Bronchial epithelial cell (primary cell): Measurements from ENCODE around the gene BRINP1. TPM values are rescaled to one million over a fixed set of nuclear protein-coding genes. Genes with fewer than 3 reads are reported as not detected.
"Not testable (repeated sequence)": the region's sequence is repeated elsewhere in the genome, so short reads cannot be mapped to it uniquely, and the experiment has no call there.

ENCODE experiments used
- DNase-seq: peaks from one replicate; pipeline ENCODE4 v3.0.0-alpha.2; 2010; ENCODE audit warnings: low read depth
- FAIRE-seq: peaks from 2 replicates; lab custom pipeline; 2011; peaks lifted over from hg19 to GRCh38; lab: Jason Lieb, UNC
- H3K27me3 ChIP-seq: 2 replicates; pipeline ENCODE4 v1.5.1; 2011; ENCODE audit warnings: low read length; ENCODE audit not compliant: control insufficient read depth, insufficient read depth
- H3K36me3 ChIP-seq: 2 replicates; pipeline ENCODE4 v1.5.1; 2011; ENCODE audit warnings: low read length; ENCODE audit not compliant: control insufficient read depth, insufficient read depth
- H3K4me3 ChIP-seq: 2 replicates; pipeline ENCODE4 v1.5.1; 2011; ENCODE audit warnings: mild to moderate bottlenecking, low read depth, low read length, control low read depth
- total RNA-seq: library from RNA; depleted of rRNA; stranded (reverse); fragments of >200 nt; gene quantifications from 2 replicates; pipeline ENCODE4 v1.2.1, GENCODE V29; 2014
- TF ChIP-seq, protein P1 (sequence below): IDR thresholded peaks from 2 replicates; pipeline ENCODE4 v1.5.1; 2011; ENCODE audit warnings: mild to moderate bottlenecking, moderate library complexity, low read length, control low read depth, inconsistent platforms; ENCODE audit not compliant: insufficient read depth, severe bottlenecking

BRINP1 gene
- total RNA-seq, 1 donor from 2014 or later: 1.6 TPM

DNA sequence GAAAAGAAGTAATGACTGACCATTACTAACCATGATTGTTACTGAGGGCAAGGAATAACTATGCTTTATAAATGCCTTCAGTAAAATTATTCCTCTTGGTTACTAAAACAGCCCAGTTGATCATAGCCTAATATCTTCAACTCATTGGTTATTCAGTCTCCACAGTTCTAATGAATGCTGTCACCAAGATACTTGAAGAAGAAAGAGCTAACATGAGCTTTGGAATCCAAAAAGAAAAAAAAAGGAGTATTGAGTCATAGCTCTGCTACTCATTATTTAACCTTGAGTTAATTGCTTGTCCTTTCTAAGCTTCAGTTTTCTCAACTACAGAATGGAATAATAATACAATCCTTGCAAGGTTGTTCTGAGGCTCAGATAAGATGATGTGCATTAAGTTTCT, 187.7 kb downstream of the BRINP1 start:
- no peak overlapping the region for H3K4me3 ChIP-seq
- TF ChIP-seq, protein P1, sequence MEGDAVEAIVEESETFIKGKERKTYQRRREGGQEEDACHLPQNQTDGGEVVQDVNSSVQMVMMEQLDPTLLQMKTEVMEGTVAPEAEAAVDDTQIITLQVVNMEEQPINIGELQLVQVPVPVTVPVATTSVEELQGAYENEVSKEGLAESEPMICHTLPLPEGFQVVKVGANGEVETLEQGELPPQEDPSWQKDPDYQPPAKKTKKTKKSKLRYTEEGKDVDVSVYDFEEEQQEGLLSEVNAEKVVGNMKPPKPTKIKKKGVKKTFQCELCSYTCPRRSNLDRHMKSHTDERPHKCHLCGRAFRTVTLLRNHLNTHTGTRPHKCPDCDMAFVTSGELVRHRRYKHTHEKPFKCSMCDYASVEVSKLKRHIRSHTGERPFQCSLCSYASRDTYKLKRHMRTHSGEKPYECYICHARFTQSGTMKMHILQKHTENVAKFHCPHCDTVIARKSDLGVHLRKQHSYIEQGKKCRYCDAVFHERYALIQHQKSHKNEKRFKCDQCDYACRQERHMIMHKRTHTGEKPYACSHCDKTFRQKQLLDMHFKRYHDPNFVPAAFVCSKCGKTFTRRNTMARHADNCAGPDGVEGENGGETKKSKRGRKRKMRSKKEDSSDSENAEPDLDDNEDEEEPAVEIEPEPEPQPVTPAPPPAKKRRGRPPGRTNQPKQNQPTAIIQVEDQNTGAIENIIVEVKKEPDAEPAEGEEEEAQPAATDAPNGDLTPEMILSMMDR: no peak

DNA sequence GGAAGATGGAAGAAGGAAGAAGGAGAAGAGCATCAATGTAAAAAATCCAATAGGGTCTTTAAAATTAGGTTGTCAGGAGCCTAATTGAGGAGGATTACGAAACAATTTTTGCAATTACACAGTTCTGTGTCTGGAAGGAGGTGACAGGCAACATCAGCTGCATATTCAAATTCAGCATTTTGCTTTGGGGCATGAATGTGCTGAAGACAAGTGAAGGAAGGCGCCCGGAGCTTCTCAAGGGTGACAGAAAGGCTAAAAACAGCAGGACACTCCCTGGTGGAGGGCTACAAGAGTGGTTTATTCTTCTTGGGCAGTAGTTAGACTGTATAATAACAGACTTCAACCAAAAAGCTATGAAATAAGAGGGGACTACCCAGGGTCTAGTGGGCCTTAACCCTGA, 188.3 kb downstream of the BRINP1 start:
- no peak for DNase-seq
- H3K27me3 ChIP-seq: no peaks in the 10 kb centered on the region
- no peak for FAIRE-seq
- no peaks in the 10 kb centered on the region for H3K36me3 ChIP-seq
- H3K4me3 ChIP-seq: no peak overlapping the region
- TF ChIP-seq, protein P1: no peak

More for the DNA sequence above, 187.7 kb downstream of the BRINP1 start:
- H3K36me3 ChIP-seq: no peaks in the 10 kb centered on the region
- DNase-seq (no peak), FAIRE-seq (no peak)
- no peaks in the 10 kb centered on the region for H3K27me3 ChIP-seq

DNA sequence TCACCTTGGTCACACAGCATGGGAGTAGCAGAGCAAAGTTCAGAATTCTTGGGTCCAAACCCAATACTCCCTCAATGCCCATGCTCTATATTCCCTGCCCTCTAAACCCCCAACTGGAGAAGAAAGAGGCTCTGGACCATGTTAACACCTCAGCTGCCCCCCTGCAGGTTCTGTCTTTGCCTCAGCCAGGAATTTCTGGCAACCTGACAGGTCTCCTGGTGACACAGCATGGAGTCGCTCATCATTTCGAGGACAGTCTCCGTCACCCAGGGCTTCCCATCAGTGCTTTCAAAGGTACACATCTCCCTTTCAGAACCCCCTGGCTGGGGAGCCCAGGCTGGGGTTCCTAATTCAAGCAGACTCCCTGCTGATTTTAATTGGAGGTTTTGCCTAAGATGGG, 189.5 kb downstream of the BRINP1 start:
- H3K36me3 ChIP-seq: no peaks in the 10 kb centered on the region
- no peak overlapping the region for H3K4me3 ChIP-seq
- FAIRE-seq (no peak), DNase-seq (no peak)
- TF ChIP-seq, protein P1: no peak
- H3K27me3 ChIP-seq: no peaks in the 10 kb centered on the region

DNA sequence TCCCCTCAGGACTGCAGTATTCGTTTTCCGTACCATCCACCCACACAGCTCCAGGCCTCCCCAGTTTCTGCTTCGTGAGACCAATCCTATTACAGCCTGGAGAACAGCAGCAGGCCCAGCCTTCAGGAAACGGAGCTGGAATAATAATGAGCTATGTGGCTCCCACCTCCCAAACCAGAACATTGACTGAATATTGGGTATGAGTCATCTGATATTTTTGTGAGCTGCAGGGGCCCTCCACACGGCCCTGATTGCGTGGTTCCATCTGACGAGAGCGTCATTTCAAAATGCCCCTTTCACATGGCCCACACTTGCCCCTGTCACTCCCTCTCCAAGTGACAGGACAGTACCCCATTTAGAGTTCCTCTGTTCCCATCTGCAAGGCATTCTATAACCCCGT, 192.0 kb downstream of the BRINP1 start:
- TF ChIP-seq, protein P1: no peak
- DNase-seq (no peak), FAIRE-seq (no peak)
- Histone ChIP-seq H3K36me3 (no peaks in the 10 kb centered on the region), H3K27me3 (no peaks in the 10 kb centered on the region), H3K4me3 (no peak overlapping the region)

DNA sequence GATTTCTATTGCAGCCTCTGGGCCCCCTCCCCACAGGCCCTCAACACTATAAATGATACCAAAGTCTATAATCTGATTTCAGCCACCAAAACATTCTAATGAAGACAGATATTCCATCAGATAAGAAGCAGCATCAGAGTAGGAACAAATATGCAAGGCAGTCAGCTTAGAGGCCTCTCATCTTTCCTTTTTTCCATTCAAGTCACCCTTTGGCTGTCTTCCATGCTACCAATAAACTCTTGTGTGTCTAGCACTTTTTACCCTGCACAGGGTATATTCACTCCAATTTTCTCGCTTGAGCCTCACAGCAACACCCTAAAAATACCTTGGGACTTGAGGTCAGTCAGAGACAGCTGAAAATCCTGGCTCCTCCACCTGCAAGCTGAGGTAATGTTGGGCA, 193.7 kb downstream of the BRINP1 start:
- Histone ChIP-seq H3K27me3 (no peaks in the 10 kb centered on the region), H3K4me3 (no peak overlapping the region), H3K36me3 (no peaks in the 10 kb centered on the region)
- TF ChIP-seq, protein P1: no peak
- DNase-seq (no peak), FAIRE-seq (no peak)

DNA sequence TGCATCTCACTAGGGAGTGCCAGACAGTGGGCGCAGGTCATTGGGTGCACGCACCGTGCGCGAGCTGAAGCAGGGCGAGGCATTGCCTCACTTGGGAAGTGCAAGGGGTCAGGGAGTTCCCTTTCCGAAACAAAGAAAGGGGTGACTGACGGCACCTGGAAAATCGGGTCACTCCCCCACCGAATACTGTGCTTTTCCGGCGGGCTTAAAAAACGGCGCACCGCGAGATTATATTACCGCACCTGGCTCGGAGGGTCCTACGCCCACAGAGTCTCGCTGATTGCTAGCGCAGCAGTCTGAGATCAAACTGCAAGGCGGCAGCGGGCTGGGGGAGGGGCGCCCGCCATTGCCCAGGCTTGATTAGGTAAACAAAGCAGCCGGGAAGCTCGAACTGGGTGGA, 200.0 kb downstream of the BRINP1 start:
- not testable (repeated sequence) for FAIRE-seq

More for the DNA sequence above, 200.0 kb downstream of the BRINP1 start:
- DNase-seq, H3K27me3 ChIP-seq, H3K36me3 ChIP-seq, H3K4me3 ChIP-seq: not testable (repeated sequence)
